Measurements from ENCODE around the gene BMP2K. TPM values are rescaled to one million over a fixed set of nuclear protein-coding genes. Genes with fewer than 3 reads are reported as not detected.
"Not testable (repeated sequence)": the region's sequence is repeated elsewhere in the genome, so short reads cannot be mapped to it uniquely, and the experiment has no call there.

The BMP2K gene
- total RNA-seq, 1 donor from 2014 or later = 121 TPM

DNA sequence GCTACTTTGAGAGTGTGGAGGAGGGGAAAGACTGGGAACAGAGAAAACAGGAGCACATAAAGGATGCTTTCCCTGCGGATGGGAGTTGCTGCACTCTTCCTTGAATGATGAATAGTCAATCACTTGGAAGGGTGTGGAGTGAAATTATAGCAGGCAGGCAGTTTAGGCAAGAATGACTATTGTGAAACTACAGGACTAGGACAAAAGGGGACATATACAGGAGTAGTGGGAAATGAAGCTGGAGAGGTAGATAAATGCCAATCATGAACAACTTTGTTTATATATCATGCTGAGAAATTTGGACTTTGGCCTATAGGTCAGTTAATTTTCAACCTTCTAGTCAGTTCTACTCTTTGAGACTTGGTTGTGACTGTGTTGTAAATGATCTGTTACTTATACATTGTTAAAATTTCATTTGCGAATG, 86.2 kb downstream of the BMP2K start:
- no peak for DNase-seq (ENCODE audit: low read depth in 2 of 2)

DNA sequence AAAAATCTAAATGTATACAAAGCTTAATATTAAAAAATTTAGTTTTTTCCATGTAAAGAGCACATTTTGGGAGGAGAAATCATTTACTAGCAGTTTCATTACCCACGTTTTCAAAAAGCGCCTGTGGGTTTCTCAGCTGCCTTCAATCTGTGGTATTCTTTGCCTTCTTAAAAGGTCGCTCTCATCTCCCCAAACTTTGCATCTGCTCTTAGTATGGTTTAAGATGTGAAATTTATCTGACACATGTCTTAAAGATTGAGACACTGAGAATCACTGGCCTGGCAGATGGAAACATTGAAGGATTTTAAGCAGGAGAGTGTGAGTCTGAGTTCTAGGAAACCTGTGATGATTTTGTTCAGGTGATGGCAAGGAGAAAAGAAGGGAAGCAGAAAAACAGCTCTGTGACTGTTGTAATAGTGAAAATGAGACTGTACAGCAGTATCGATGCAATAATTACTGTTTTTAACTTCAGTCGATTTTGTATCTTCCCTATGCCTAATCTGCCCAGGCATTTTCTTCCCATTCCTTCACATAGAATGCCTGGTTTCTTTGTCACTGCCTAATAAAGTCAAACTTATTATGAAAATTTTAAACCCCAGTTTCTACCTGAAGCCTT, 87.2 kb downstream of the BMP2K start:
- no peak for DNase-seq (ENCODE audit: low read depth in 2 of 2)

DNA sequence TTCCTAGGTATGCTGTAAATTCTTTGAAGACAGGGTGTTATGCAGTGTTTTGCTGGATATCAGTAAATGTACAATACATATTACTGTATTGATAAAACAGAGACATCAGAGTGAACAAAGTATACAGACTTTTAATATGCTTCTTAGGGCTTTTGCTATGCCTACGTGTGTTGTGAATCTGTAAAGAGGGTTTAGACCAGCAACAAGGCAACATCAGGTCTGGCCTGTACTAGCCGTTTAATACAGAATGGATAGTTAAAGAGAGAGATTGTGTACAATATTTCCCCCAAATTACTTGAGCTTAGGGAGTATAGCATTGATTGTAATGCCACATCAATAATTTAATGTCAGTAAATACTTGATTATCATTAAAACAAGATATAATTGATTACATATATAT, 87.8 kb downstream of the BMP2K start:
- peak in 1 of 2 donors; percentile 5 for DNase-seq (ENCODE audit: low read depth in 2 of 2)

DNA sequence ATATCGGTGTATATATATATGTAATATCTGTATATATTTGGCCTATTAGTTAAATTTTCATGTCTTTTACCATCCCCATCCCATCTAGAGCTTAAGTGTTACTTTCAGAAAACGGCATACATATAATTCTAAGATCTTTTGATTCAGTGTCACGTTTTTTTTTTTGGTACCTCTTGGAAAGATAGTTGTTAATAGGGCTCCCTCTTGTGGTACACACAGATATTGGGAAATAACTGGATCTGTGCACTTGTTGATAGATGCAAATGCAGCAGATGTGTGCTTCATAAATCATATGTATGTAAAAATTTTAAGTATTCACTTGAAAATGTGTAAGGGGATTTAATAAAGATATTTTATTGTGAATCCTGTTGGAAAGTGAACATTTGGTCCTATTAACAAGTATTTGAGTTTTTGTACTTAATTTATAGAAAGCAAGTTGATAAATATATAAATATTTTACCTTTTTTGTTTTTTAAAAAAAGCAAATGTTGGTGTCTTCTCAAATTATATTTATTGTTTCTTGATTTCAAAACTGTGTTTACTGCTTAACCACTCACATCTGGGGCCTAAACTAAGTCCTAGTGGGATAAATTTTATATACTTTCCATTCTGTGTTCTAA, 88.4 kb downstream of the BMP2K start:
- peak; percentile 85 to 90 for DNase-seq (ENCODE audit: low read depth in 2 of 2)

DNA sequence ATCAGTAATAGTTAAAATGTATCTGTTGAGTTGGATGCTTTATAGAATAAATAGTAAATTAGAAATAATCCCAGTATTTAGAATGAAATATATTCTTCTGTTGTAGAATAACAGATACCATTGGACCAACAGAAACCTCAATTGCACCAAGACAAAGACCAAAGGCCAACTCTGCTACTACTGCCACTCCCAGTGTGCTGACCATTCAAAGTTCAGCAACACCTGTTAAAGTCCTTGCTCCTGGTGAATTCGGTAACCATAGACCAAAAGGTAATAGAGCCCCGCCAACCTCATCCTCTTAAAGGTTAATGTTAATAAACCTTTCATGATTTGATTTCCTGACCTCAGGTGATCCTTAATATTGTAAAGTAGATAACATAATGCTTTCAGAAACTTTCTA, 89.3 kb downstream of the BMP2K start:
- no peak for DNase-seq (ENCODE audit: low read depth in 2 of 2)

DNA sequence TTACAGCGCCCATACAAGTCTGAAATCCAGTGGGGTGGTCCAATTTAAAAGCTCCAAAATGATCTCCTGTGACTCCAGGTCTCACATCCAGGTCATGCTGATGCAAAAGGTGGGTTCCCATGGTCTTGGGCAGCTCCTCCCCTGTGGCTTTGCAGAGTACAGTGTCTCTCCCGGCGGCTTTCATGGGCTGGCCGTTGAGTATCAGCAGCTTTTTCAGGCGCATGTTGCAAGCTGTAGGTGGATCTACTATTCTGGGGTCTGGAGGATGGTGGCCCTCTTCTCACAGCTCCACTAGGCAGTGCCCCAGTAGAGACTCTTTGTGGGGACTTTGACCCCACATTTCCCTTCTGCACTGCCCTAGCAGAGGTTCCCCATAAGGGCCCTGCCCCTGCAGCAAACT, 92.6 kb downstream of the BMP2K start:
- not testable (repeated sequence) for DNase-seq (ENCODE audit: low read depth in 2 of 2)

DNA sequence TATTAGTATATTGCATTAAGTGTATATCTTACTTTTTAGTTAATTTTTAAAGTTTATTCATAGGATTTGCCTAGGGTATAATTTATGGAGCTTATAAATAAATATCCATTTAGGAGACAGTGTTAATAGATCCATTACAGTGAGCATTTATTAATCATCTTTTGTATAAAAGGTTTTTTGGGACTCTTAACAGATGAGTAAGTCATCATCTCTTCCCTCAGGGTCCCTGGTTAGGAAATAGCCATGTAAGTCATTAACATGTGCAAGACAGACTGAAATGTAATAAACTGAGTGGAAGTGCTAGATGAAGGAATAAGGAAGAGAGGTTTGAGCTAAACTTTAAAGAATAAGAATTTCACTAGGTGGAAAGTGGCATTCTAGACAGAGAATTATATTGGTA, 93.9 kb downstream of the BMP2K start:
- DNase-seq (ENCODE audit: low read depth in 2 of 2) = no peak

DNA sequence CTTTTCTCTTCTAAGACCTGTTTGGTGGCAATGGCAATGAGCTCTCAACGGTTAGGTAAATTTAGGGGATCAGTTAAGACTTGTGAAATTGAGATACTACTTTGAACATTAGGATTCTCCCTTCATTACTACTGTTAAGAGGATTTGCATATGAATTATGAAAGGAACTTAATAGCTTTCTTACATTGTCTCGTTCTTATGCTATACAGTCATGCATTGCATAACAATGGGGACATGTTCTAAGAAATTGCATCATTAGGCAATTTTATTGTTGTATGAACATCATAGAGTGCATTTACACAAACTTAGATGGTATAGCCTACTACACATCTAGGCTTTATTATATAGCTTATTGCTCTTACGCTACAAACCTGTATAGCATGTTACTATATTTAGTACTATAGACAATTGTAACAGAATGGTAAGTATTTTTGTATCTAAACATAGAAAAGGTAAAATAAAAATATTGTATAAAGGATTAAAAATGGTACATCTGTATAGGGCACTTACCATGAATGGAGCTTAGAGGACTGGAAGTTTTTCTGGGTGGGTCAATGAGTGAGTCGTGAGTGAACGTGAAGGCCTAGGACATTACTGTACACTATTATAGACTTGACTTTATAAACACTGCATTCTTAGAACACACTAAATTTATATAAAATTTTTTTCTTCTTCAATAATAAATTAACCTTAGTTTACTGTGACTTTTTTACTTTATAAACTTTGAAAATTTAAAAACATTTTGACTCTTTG, 100.6 kb downstream of the BMP2K start:
- DNase-seq (ENCODE audit: low read depth in 2 of 2) = no peak

DNA sequence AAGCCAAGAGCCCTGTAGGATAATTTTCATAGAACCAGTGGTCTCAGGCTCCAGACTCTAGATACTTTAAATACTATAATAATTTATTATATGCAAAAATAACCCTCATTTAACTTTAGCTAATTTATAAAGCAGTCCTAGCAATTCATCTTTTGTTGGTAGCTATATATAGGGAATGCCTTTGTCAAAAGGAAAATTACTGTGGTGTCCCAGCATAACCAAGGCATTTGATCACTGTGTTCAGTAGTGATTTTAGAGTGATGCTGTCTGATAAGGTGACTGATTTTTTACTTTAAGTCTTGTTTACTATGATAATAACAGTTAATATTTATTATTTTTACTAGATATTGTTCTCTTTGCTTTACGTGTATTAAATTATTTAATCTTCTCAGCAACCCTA, 101.9 kb downstream of the BMP2K start:
- DNase-seq (ENCODE audit: low read depth in 2 of 2) = no peak

DNA sequence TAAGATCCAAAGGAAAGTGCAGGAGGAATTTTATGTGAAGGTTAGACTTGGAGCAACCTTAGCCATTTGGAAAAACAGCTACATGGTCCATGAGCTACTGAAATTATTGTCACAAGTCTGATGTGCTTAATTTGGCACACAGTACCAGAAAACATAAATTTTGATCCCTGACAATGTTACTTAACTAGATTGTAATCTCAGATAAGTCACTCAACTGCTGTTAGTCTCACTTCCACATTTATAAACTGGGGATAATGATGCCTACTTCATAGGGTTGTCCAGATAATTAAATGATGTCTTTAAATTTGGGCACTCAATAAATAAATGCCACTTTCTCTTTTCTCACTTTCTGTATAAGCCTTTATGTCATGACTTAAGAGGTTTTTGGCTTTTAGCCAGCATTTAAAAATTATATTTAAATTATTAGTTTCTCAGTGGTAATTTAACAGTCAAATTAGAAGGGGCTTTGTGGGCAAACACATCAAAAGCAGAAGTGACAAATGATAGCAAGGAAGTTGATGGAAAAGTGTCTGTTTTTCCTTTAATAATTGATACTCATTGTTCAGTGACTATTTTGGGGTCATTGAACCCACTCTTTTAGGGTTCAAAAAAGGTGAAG, 104.8 kb downstream of the BMP2K start:
- peak; percentile 5 to 47 for DNase-seq (ENCODE audit: low read depth in 2 of 2)

DNA sequence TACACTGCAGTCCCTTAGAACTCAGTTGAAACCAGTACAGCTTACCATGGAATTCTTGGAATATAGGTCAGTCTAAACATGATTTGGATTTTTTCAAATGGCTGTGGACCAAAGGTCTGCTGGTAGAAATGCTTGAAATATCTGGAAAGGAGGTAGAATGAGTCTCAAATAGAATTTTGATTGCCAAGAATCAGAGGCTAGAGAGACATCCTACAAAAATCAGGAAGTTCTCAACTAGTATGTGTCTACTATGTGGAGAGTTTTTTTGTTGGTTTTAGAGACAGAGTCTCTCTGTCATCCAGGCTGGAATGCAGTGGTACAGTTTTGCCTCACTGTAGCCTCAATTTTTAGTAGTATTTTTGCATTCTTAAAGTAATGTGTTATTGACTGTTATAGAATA, 109.4 kb downstream of the BMP2K start:
- DNase-seq (ENCODE audit: low read depth in 2 of 2) = no peak

DNA sequence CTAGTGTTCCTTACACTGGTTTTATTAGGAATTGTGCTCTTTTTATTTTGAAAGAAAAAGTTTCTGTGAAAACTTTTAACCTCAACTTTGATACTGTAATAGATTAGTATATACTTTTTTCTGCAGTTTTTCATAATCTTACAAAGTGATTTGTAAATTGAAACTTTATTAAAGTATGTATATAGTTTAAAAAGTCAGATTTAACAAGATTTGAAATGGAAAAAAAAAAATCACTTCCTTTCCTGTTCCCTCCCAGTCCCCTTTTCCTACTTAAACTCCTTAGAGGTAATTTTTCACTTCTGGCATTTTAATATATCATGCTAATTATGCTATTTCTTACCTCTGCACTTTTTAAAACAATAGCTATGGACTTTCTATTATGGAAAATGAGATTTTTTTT, 113.8 kb downstream of the BMP2K start:
- DNase-seq (ENCODE audit: low read depth in 2 of 2) = no peak

DNA sequence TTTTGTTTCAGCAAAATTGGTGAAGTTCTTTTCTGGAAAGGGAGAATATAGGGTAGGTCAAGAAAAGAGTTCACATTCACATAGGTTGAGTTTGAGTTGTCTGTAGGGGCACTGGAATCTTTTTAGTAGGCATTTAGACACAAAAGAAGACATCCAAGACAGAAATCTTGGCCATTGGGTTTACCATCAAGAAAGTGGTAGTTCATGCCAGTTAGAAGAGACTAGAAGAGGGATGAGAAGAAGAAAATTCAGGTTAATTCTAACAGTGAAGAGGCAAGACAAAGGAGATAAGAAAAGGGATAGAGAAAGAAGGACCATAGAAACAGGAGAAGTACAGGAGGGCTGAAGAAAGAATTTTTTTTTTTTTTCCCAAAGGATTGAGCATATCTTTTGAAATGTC, 123.2 kb downstream of the BMP2K start:
- DNase-seq (ENCODE audit: low read depth in 2 of 2) = no peak

DNA sequence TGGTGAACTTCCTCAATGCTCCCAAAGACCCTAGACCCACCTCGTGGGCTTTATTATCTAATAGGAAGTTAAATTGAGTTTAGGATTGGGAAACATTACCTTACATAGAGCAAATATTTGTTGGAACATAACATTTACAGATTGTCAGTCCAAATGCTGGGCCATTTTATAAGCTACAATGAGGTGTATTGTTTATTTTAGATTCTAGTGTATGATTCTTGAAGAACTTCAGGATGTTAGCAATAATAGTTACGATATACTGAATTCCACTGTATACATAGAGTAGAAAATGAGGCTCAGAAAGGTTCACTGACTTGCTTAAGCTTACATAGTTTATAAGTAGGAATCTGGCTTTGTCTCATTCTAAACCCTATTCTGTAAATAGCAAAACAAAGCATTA, 125.7 kb downstream of the BMP2K start:
- DNase-seq (ENCODE audit: low read depth in 2 of 2) = no peak

DNA sequence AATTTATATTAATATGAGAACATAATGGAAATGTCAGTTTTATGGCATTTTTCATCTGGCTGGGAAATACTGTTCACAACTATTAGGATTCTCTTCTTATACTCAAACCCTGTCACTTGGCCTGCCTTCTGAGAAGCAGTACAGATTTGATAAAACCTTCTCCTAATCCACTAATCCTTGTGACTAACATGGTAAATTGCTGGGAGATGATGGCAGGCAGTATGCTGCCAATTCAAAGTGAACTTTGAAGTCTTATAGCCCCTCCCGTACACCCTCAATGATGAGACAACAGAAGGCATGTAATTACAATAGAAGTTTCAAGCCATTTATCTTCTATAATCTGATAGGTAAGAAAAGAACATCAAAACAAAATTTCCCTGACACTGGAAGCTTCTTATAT, 126.1 kb downstream of the BMP2K start:
- DNase-seq (ENCODE audit: low read depth in 2 of 2) = no peak

DNA sequence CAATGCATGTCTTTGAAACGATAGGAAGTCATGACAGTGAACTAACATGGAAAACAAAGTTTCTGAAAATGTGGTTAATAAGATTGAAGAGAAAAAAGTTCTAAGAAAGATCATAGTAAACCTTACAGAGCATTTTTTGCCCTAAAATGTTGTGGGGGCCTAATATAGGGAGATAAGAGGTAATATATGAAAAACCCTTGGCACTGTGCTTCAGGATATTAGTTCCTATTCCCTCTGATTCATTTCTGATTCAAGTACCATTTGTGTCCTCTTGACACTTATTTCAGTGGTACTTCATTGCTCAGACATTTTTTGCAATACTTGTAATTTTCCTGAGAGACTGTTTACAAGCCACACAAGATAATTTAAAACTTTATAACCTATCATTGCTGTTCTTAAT, 128.0 kb downstream of the BMP2K start:
- no peak for DNase-seq (ENCODE audit: low read depth in 2 of 2)

DNA sequence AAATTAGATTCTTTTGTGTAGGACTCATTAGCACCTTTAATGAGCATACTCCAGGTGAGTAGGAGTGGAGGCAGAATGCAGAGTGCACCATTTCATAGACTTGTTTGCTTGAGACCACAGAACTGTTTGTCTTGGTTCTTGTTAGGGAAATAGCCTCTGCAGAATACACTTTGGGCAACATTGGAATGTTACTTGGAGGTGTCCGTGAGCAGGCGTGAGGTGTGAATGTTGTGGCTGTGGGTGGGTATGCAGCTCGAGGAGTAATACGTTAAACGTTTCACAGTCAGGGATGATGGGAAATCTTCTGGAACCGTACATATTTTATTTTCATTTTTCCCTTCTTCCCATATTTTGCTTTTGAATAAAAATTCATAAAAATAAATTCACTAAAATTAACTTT, 131.5 kb downstream of the BMP2K start:
- DNase-seq (ENCODE audit: low read depth in 2 of 2) = no peak

DNA sequence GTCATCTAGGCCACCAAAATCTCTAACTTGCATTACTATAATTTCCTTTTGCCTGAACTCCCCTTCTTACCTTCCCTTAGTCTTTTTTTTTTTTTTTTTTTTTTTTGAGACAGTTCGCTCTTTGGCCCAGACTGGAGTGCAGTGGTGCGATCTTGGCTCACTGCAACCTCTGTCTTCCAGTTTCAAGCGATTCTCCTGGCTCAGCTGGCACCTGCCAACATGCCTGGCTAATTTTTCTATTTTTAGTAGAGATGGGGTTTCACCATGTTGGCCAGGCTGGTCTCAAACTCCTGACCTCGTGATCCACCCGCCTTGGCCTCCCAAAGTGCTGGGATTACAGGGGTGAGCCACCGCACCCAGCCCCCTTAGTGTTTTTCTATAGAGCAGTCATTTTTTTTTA, 132.8 kb downstream of the BMP2K start:
- not testable (repeated sequence) for DNase-seq (ENCODE audit: low read depth in 2 of 2)

DNA sequence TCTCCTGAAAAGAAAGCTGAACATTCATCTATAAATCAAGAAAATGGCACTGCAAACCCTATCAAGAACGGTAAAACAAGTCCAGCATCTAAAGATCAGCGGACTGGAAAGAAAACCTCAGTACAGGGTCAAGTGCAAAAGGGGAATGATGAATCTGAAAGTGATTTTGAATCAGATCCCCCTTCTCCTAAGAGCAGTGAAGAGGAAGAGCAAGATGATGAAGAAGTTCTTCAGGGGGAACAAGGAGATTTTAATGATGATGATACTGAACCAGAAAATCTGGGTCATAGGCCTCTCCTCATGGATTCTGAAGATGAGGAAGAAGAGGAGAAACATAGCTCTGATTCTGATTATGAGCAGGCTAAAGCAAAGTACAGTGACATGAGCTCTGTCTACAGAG, 134.5 kb downstream of the BMP2K start:
- no peak for DNase-seq (ENCODE audit: low read depth in 2 of 2)

DNA sequence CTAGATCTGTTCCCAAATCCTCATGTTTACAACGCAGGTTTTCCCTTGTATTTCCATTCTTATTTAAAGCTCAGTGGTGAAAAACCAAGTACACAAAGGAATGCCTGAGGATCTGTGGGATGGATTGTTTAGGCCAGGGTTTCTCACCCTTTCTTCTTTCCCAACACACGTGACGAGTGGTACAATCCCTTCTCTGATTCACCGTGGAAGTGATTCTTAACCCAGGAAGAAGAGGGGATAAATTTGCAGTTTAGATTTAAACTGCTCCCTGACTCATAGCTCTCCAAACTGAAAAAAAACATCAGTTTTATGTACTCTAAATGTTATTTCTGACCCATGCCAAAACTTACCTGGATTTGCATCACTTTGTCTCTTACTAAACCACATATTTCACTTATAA, 146.1 kb downstream of the BMP2K start:
- DNase-seq (ENCODE audit: low read depth in 2 of 2) = peak in 1 of 2 donors; percentile 47

DNA sequence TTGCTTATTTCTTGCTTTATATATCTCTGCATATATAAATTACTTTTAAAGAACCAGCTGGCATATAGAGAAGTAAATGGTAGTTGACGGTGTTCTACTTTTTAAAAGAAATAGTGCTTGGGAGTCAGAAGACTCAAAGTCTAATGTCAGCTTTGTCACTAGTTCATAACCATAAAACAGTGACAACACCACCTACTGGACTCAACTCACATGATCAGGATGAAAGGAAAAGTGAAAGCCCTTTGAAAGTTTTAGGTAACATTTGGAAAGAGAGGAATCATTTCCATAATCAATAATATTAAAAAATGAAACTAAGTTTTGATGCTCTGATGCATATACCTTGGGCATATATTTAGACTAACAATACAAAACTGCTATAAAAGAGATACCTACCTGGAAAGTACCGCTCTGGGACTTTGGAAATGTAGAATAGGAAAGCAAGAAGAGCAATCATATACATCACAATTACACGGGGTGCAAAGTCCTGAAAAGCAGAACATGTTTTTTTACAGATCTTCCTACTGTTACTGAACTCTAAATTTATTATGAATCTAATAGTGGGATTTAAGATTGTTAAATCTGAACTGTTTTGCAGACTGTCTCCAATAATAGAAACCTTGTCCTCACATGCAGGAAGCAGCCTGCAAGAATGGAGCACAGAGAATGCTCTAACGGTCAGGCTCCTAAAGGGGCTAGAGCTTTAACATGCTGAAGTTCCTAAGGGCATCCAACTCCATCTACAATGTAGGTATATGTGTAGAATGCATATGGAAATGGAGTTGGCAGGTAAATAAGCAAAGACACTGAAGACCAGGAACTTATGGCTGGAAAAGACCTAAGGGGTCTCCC, 147.5 kb downstream of the BMP2K start:
- peak; percentile 24 to 64 for DNase-seq (ENCODE audit: low read depth in 2 of 2)

DNA sequence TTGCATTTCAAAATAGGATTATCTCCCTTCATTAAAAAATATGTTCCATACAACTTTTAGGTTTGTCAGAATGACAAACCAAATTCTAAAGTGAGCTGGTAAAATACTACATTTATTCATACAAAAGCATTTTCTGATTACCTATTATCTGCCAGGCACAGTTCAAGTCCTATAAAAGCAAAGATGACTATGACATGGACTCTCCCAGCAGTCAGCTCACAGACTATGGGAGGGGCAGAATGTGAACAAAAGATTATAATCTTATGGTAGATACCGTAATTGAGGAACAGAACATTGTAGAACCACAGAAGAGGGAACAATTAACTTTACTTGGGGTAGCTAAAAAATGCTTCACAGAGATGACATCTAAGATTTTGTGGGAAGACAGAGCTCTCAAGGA, 150.7 kb downstream of the BMP2K start:
- DNase-seq (ENCODE audit: low read depth in 2 of 2) = no peak

All from lung microvascular endothelial cell (primary cell).